Renal cortical epithelial cell (primary cell): ENCODE data around the gene LINC00632. TPM values are rescaled to one million over a fixed set of nuclear protein-coding genes. Genes with fewer than 3 reads are reported as not detected.
A peak's percentile ranks its signal among the peaks of the same experiment; 100 is the strongest.

Experiments
- DNase-seq: peaks from one replicate; pipeline ENCODE4 v3.0.0-alpha.2; 2011; ENCODE audit warnings: low read depth
- total RNA-seq: library from RNA; depleted of rRNA; stranded (reverse); fragments of >200 nt; gene quantifications from 2 replicates; pipeline ENCODE4 v1.2.3, GENCODE V29; 2014

The LINC00632 gene
- total RNA-seq, 1 donor from 2014 or later, result 0.35 TPM

DNA sequence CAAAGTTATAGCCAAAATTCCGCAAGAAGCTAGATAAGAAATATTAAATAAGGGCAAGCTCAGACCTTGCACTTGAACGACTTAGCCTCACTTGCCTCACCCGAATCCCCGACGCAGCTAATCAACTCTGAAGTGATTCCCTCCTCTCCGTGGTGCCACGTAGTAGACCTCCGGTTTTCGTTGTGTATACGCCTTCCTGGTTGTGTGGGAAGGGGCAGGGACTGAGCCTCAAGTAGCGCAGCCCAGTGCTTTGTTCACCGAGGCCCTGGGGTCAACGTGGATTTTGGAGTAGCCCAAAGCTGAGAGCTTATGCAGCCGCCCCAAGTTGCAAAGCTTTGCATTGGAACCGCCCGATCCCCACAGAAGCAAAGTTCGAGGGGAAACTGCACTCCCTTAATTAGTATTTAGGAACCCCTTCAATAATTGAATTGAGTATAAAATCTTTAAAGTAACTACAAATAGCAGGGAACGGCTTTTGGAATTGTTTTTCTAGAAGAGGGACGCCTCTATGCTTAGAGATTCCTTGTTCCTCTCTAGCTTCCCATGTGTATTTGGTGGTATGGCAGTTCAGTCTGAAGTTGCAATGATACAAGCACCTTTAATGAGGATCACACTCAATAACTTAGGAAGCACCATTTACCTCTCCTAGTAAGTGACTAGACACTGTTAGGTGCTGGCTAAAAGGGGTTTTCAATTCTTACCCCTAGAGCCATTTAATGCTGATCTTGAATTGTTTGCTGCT is 55.7 kb downstream of the LINC00632 start:
- no peak for DNase-seq

DNA sequence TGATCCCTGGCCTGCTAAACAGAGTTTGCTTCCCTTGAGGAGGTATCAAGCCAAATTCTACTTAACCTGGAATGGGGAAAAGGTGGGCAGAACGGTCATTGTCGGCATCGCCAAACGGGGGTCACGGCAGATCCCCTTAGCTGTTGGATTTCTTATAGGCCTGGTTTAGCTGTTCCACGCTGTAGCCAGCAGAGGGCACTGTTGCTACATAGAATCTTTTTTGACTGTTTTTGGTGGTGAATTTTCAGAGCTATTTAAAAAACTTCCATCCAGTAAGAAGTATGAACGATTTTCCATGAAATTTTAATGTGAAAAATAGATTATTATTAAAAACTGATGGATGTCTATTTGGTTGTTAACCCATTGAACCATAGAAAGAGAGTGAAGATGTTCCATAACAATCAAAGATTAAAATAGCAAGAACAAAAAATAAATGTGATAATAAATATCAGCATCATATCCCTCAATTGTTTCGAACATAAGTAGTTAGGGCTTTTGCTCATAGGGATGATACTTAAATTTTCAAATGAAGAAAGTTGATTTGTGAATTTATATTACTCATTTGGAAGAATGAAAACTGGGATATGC is 56.6 kb downstream of the LINC00632 start:
- peak; percentile 26 for DNase-seq

DNA sequence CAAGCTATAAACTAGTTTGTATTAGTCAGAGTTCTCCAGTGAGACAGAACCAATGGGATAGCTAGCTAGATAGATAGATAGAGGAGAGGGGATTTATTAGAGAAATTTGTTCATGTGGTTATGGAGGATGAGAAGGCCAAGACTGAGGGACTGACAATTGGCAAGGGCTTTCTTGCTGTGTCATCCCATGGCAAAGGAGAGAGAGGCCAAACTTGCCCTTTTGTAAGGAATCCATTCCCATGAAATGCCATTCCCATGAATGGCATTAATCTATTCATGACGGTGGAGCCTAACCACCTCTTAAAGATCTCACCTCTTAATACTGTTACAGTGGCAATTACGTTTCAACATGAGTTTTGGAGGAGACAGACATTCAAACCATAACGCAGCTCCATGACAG is 58.1 kb downstream of the LINC00632 start:
- DNase-seq, result no peak

- DNase-seq, result no peak
These were observed 65.7 kb downstream of the LINC00632 start for GRCh38 chrX:140775211-140775610.

- no peak for DNase-seq
These were observed 66.8 kb downstream of the LINC00632 start for GRCh38 chrX:140776320-140776719.

- no peak for DNase-seq
These were observed 85.1 kb downstream of the LINC00632 start for GRCh38 chrX:140794642-140795041.

GRCh38 chrX:140799216-140799615 is 89.7 kb downstream of the LINC00632 start:
- no peak for DNase-seq

- DNase-seq, result no peak
These were observed 94.7 kb downstream of the LINC00632 start for GRCh38 chrX:140804292-140804691.

DNA sequence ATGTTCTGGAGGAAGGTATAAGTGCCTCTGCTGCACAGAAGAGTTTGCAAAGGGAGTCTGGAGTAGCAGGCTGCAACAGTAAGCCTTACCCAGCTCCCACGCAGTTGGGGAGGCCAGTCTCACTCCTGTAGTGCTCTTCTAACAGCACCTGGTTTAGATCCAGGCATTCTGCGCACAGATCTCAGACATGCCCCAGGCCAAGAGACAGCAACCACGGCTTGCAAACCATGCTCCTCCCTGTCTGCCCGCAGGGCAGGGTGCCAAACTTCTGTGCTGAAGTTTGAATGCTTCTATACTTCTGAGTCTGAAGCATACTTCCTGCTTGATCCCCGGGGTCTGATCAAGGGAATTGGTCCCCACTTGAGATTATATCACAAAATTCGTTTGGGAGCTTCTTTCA is 106.3 kb downstream of the LINC00632 start:
- peak; percentile 0 for DNase-seq

- DNase-seq, result peak; percentile 11
These were observed 108.4 kb downstream of the LINC00632 start for GRCh38 chrX:140817943-140818342.

DNA sequence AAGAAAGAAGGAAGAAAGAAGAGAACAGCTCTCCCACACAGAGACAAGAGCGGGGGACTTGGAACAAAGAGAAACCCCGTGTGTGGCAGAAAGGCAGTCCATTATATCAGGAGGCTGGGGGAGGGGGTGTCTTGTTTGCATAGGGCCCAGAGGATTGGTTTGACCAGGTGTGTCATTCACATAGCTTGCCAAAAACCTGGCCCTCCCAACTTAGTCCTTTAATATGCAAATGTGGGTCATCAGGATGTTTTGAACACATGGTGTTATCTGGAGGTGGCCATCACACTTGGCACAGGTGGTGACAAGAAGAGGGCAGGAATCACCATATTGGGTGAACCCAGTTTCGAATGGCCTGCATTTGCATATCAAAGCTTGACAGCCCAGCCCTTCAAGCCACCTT is 111.7 kb downstream of the LINC00632 start:
- no peak for DNase-seq

DNA sequence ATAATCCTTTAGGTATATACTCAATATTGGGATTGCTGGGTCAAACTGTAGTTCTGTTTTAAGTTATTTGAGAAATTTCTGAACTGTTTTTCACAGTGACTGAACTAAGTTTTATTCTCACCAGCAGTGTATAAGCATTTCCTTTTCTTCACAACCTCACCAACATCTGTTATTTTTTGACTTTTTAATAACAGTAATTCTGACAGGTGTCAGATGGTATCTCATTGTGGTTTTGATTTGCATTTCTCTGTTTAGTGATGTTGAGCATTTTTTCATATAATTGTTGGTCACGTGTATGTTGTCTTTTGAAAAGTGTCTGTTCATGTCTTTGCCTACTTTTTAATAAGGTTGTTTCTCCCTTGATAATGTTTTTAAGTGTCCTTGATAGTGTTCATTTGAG is 112.6 kb downstream of the LINC00632 start:
- DNase-seq, result no peak

GRCh38 chrX:140822861-140823260 is 113.3 kb downstream of the LINC00632 start:
- DNase-seq, result no peak

DNA sequence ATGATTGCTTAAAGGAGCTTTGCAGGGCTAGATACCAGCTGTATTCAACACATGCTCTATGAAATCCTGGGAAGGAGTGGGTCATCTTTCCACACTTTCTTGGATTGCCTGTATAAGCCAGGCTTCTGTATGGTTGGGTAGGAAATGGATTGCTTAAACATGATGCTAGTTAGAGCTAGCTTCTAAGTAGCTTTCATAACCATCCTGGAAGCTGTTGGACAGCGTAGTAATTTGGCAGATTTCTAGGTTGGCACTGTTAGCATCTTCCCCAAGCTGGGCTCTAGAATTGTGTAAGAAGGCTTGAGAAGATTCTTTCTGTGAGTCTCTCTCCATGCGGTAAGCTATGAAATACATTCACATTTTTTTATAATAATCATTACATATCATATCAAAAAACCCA is 127.3 kb downstream of the LINC00632 start:
- no peak for DNase-seq

Other genes starting within 250 kb of the LINC00632 start
- not detected in 2 replicates for gene SOX3, start 204.7 kb upstream of the LINC00632 start, total RNA-seq